Heart right ventricle (tissue), 16 donors: ENCODE results near the gene TULP3. TPM values are rescaled to one million over a fixed set of nuclear protein-coding genes. Genes with fewer than 3 reads are reported as not detected.
"Not testable (repeated sequence)": the region's sequence is repeated elsewhere in the genome, so short reads cannot be mapped to it uniquely, and the experiment has no call there.

Experiments used
- ATAC-seq, 8 donors: fragments of 200-7000 bp; cut with Tn5 transposase; one replicate each; pipeline ENCODE4 v1.9.1; 2020; ENCODE audit warnings: mild to moderate bottlenecking in 8 of 8, moderate library complexity in 8 of 8, moderate number of reproducible peaks in 1 of 8
- DNase-seq, 2 donors: peaks; one replicate each; pipeline ENCODE4 v3.0.0-alpha.2; 2020
- H3K27ac ChIP-seq, 10 donors: fragments of 200-600 bp; sonication (generic) in 2 of 10; one replicate each; pipeline versions ENCODE4 v1.5.0 to v1.8.0; 2020 to 2022; ENCODE audit warnings: mild to moderate bottlenecking in 3 of 10
- H3K27me3 ChIP-seq, 7 donors: fragments of 200-600 bp; one replicate each; pipeline ENCODE4 v1.8.0; 2021 to 2022; ENCODE audit warnings: mild to moderate bottlenecking in 2 of 7
- H3K36me3 ChIP-seq, 9 donors: fragments of 200-600 bp; sonication (generic) in 1 of 9; one replicate each; pipeline versions ENCODE4 v1.5.0 to v1.8.0; 2020 to 2022; ENCODE audit warnings: mild to moderate bottlenecking in 2 of 9
- H3K4me1 ChIP-seq, 9 donors: fragments of 200-600 bp; sonication (generic) in 1 of 9; one replicate each; pipeline versions ENCODE4 v1.5.0 to v1.8.0; 2020 to 2022; ENCODE audit warnings: mild to moderate bottlenecking in 4 of 9
- H3K4me3 ChIP-seq, 10 donors: fragments of 200-600 bp; sonication (generic) in 2 of 10; one replicate each; pipeline versions ENCODE4 v1.5.0 to v1.8.0; 2020 to 2022; ENCODE audit warnings: mild to moderate bottlenecking in 7 of 10, moderate library complexity in 2 of 10
- H3K9me3 ChIP-seq, 11 donors: fragments of 200-600 bp in 10 of 11; sonication (generic) in 2 of 11; one replicate each; pipeline versions ENCODE4 v1.5.0 to v1.8.0; 2013 to 2022; ENCODE audit warnings: mild to moderate bottlenecking in 2 of 11, control low read depth in 1 of 11, moderate library complexity in 1 of 11
- WGBS, 2 donors: extraction: QIAGEN DNeasy Blood & Tissue Kit; methylation state at CpG; one replicate each; pipeline ENCODE4 v1.1.7; 2013; ENCODE audit warnings: inconsistent platforms in 1 of 2; 5-methylcytosine and 5-hydroxymethylcytosine counted together
- intact Hi-C, 10 donors: fragments of 100-400 bp; cut with DNase I; formaldehyde crosslinking; loops; one replicate each; pipeline versions ENCODE4 v1.11.1 to v1.14.2; 2022
- polyA plus RNA-seq, 2 donors: library from polyadenylated mRNA; stranded (reverse); fragments of 200-250 nt; gene quantifications; one replicate each; pipeline ENCODE4 v1.2.3, GENCODE V29; 2013
- total RNA-seq, 10 donors: library from RNA; stranded (reverse); fragmentation: NEBNext Ultra II Directional in 3 of 10; extraction: Animal tissue kit (Norgen Biotek cat#: 25700) in 3 of 10; gene quantifications; one replicate each; pipeline versions ENCODE4 v1.2.1 to v1.2.4, GENCODE V29; 2021 to 2023
- TF ChIP-seq, protein P1 (sequence below), 9 donors: fragments of 200-600 bp; sonication (generic) in 2 of 9; IDR thresholded peaks; one replicate each; pipeline versions ENCODE4 v1.5.0 to v1.8.0; 2021 to 2022; ENCODE audit warnings: antibody characterized with exemption in 9 of 9, mild to moderate bottlenecking in 5 of 9, moderate library complexity in 1 of 9
- donor health status: Arrhythmogenic right ventricular cardiomyopathy.
- donor health status: ischemic (EF 13 %, LVEDD 7.1; RV severe dilation, severe dysfunction).
- donor health status: healthy with polysubstance abuse.
- donor health status: DM: no; HTN: yes; CAD: no.
- donor health status: DM: no; HTN: no; CAD: no.
- donor health status: ischemic (EF 25% LVEDD 6.9; RV normal size, moderate dysfunction).
- donor health status: ischemic (EF 25% LVEDD 5.7; RV mildly dilated, moderate dysfunction).
- donor health status: healthy.
- donor health status: DM: yes; HTN: yes; CAD: no.
- donor health status: Ischemic cardiomyopathy.
- donor health status: ischemic (EF 35%, LVEDD 5.7; RV mildly dilated, moderate dysfunction).
- donor health status: nonischemic (EF 11% LVEDD 7.7; RV severe dilation, severe dysfunction).
- donor health status: DM: yes; HTN: yes; CAD: no.
- donor health status: PGD.
- donor health status: ischemic (EF 29% LVEDD 5.4; RV normal size, mild dysfunction).
- donor health status: nonischemic (EF 23%, LVEDD 6.1; RV moderate dilation, normal function).

TULP3 gene
- total and polyA plus RNA-seq, 12 donors = 4.0 to 7.3 (median 5.0) TPM

DNA sequence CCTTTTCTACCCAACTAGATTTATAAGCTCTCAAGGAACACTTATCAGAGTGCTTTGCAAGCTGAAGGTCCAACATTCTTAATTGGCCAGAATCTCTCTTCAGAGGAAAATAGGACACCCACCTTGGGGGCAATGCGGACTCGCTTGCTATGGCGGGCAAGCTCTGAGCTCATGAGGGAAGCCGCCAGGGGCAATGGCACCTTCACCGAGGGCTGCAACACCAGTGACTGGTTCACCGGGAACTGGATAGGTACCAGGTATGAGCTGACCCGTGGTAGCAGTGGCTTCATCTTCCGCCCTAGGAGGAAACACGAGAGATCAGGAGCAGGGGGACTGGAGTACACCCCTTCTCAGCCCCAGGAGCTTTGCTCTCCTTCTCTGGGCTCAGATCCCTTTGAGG, 26.5 kb upstream of the TULP3 start:
- no peak for ATAC-seq

DNA sequence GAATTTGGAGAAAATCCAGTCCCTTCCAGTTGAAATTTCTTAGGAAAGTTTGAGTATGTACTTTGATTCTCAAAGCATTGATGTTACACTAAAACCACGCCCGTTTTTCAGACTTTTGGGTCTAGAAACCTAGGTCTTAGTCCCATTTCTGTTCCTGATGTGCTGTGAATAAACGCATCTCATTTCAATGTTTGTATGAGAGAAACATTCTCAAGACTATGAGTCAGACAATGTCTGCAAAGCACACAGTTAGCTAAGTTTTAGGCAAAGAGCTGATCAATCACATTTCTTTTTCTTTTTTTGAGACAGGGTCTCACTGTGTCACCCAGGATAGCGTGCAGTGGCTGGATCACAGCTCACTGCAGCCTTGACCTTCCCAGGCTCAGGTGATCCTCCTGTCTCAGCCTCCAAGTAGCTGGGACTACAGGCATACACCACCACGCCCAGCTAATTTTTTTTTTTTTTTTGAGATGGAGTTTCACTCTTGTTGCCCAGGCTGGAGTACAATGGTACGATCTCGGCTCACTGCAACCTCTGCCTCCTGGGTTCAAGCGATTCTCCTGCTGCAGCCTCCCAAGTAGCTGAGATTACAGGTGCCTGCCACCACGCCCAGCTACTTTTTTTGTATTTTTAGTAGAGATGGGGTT, 21.6 kb upstream of the TULP3 start:
- intact Hi-C loops = not testable (repeated sequence)

More for the DNA sequence above, 26.5 kb upstream of the TULP3 start:
- no peaks in the 10 kb centered on the region for H3K27me3 ChIP-seq
- 96 to 98% methylated on average over 9 of the region's 9 CpGs for WGBS, 2 donors
- intact Hi-C loops = no loop called here
- no peaks in the 10 kb centered on the region for H3K9me3 ChIP-seq
- H3K4me1 ChIP-seq = no peaks in the 10 kb centered on the region
- TF ChIP-seq, protein P1, sequence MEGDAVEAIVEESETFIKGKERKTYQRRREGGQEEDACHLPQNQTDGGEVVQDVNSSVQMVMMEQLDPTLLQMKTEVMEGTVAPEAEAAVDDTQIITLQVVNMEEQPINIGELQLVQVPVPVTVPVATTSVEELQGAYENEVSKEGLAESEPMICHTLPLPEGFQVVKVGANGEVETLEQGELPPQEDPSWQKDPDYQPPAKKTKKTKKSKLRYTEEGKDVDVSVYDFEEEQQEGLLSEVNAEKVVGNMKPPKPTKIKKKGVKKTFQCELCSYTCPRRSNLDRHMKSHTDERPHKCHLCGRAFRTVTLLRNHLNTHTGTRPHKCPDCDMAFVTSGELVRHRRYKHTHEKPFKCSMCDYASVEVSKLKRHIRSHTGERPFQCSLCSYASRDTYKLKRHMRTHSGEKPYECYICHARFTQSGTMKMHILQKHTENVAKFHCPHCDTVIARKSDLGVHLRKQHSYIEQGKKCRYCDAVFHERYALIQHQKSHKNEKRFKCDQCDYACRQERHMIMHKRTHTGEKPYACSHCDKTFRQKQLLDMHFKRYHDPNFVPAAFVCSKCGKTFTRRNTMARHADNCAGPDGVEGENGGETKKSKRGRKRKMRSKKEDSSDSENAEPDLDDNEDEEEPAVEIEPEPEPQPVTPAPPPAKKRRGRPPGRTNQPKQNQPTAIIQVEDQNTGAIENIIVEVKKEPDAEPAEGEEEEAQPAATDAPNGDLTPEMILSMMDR (IDR thresholded peaks at IDR 0.05) = no peak
- no peak for DNase-seq
- H3K4me3 ChIP-seq = no peak overlapping the region
- H3K27ac ChIP-seq = no peak overlapping the region
- H3K36me3 ChIP-seq = peaks cover 0 to 92% (median 0%) of the 10 kb centered on the region in 9 donors

DNA sequence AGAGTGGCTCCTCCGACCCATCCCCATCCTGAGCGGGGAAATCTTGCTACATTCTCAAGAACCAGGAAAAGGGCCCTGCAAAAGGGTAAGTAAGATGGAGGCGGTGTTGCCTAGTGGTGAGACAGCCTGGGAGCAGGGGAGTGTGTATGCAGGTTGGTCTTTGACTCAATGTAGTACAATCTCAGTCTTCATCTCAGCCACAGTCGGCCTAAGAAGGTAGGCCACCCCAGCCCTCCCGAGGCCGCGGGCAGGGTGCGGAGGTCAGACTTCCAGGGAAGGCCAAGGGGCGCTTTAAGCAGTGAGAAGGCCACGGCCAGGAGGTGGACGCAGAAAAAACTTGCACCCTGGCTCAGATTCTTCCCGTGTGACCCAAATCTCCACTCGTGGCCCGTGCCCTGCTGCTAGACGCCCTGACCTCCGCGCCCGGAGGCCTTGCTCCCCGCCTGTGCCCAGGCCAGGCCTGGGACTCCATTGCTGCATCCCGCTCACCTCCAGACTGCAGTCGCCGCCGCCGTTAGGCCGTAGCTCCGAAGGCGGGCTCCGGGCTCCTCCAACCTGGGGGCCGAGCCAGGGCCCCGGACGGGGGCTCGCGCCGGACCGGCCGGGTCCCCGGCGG, 14.2 kb upstream of the TULP3 start:
- no peak for DNase-seq
- H3K27ac ChIP-seq = peak overlapping the region in 6 of 10 donors; percentile 84 to 99 (median 90)
- H3K9me3 ChIP-seq = no peaks in the 10 kb centered on the region
- no peaks in the 10 kb centered on the region for H3K27me3 ChIP-seq
- TF ChIP-seq, protein P1 (IDR thresholded peaks at IDR 0.05) = no peak
- intact Hi-C loops = loop anchor here in 1 of 10 donors (5.0 kb wide), 1 partner anchor 156 kb away; no protein-coding TSS in a partner anchor
- WGBS, 2 donors = 4 to 5% methylated on average over 38 of the region's 38 CpGs
- H3K36me3 ChIP-seq = peaks cover 0 to 19% (median 0%) of the 10 kb centered on the region in 9 donors
- peak in 3 of 8 donors; percentile 20 to 42 (median 25) for ATAC-seq
- H3K4me1 ChIP-seq = peaks cover 10 to 26% (median 18%) of the 10 kb centered on the region in 9 donors
- peak overlapping the region; percentile 59 to 99 (median 92) for H3K4me3 ChIP-seq

More for the DNA sequence above, 21.6 kb upstream of the TULP3 start:
- WGBS, 2 donors = 98 to 99% methylated on average over 9 of the region's 9 CpGs
- not testable (repeated sequence) for H3K4me3 ChIP-seq, H3K27me3 ChIP-seq, ATAC-seq, H3K9me3 ChIP-seq, H3K27ac ChIP-seq, DNase-seq, H3K4me1 ChIP-seq
- H3K36me3 ChIP-seq = peaks cover 0 to 66% (median 0%) of the 10 kb centered on the region in 9 donors

DNA sequence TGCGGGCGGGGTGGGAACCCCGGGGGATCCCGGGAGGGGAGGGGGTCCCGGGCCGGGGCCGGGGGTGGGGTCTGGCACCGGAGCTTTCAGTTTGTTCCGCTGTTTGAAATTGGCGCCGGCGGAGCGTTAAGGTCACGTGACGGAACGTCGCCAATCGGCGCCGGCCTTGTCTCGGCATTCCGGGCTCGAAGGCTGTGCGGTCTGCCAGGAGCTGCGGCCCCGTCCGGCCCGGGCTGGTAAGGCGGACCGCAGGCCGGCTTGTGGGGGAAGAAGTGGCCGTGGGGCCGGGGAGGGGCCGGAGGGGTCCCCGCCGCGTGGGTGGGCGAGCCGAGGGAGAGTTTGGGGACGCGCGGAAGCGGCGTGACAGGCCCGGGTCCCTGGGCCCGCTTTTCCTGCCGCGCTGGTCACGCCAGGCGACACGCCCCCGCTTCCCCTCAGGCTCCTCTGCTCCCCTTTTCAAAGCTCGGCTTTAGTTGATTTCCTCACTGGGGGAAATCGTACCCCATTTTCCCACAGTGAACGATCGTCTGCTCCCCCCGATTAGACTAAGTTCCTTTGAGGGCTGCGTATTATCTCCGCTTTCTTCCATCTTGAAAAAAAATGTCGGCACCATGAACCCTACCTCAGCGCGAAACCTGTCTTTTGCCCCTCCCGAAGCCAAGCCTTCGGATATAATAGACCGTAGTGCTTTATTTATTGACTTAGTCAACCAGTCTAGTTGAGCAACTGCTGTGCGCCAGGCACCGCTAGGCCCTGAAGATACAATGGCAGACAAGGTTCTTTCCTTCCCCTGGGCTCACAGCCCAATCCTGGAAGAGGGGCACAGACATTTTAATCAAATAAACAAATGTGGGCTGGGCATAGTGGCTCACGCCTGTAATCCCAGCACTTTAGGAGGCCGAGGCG, 13.4 kb upstream of the TULP3 start, which contains the start of the genes FOXM1 and RHNO1:
Gene FOXM1, minus strand, starts transcription at position 128 of the 906 bp plus-strand sequence. CDS start 2,696 bp downstream, outside the sequence.
Gene RHNO1, plus strand, starts transcription at position 177 of the 906 bp plus-strand sequence. CDS start 8,144 bp downstream, outside the sequence.
- peaks cover 0 to 14% (median 0%) of the 10 kb centered on the region in 9 donors for H3K36me3 ChIP-seq
- H3K9me3 ChIP-seq = no peaks in the 10 kb centered on the region
- ATAC-seq (peak; percentile 94 to 97 (median 96)), DNase-seq (peak; percentile 90 to 91)
- H3K27me3 ChIP-seq = no peaks in the 10 kb centered on the region
- H3K27ac ChIP-seq = peak within 1 kb of the TSS in 9 of 10 donors; percentile 61 to 99 (median 88)
- intact Hi-C loops = loop anchor here in 1 of 10 donors (5.0 kb wide), 1 partner anchor 155 kb away; no protein-coding TSS in a partner anchor
- WGBS, 2 donors = 1 to 2% methylated on average over 59 to 70 of the region's 70 CpGs
- peak within 1 kb of the TSS; percentile 59 to 99 (median 92) for H3K4me3 ChIP-seq
- TF ChIP-seq, protein P1 (IDR thresholded peaks at IDR 0.05) = peak in 5 of 9 donors; percentile 7 to 50 (median 35)
- peaks cover 10 to 26% (median 18%) of the 10 kb centered on the region in 9 donors for H3K4me1 ChIP-seq
